Skeletal muscle tissue (tissue), 5 donors: ENCODE data around the gene FAM131B. TPM values are rescaled to one million over a fixed set of nuclear protein-coding genes. Genes with fewer than 3 reads are reported as not detected.

ENCODE experiments used
- H3K27ac ChIP-seq: one replicate; pipeline ENCODE4 v1.7.0; 2013; ENCODE audit warnings: mild to moderate bottlenecking, low read depth, low read length, inconsistent platforms
- H3K27me3 ChIP-seq, 3 donors: one replicate each; pipeline ENCODE4 v1.7.0; 2013; ENCODE audit warnings: low read length in 3 of 3; ENCODE audit not compliant: control insufficient read depth in 3 of 3, insufficient read depth in 3 of 3
- H3K36me3 ChIP-seq, 3 donors: one replicate each; pipeline ENCODE4 v1.7.0; 2013; ENCODE audit warnings: low read length in 3 of 3; ENCODE audit not compliant: control insufficient read depth in 3 of 3, insufficient read depth in 3 of 3
- H3K4me1 ChIP-seq, 3 donors: one replicate each; pipeline ENCODE4 v1.7.0; 2013; ENCODE audit warnings: low read length in 3 of 3, mild to moderate bottlenecking in 3 of 3; ENCODE audit not compliant: control insufficient read depth in 3 of 3, insufficient read depth in 3 of 3
- H3K4me3 ChIP-seq, 3 donors: one replicate each; pipeline ENCODE4 v1.7.0; 2013; ENCODE audit warnings: low read length in 3 of 3
- H3K9ac ChIP-seq, 3 donors: one replicate each; pipeline ENCODE4 v1.7.0; 2013; ENCODE audit warnings: low read length in 3 of 3, mild to moderate bottlenecking in 3 of 3, moderate library complexity in 2 of 3, low read depth in 1 of 3
- H3K9me3 ChIP-seq, 3 donors: one replicate each; pipeline ENCODE4 v1.7.0; 2013; ENCODE audit warnings: low read length in 3 of 3; ENCODE audit not compliant: control insufficient read depth in 3 of 3
- small RNA-seq: library from RNA; depleted of rRNA; stranded (forward); fragments of <200 nt; gene quantifications from one replicate; pipeline ENCODE3, GENCODE V24; 2014
- total RNA-seq: library from RNA; depleted of rRNA; stranded (reverse); fragments of >200 nt; gene quantifications from one replicate; pipeline ENCODE4 v1.2.3, GENCODE V29; 2014
- donor health status: Osteomylitis.

FAM131B gene
- total RNA-seq, 1 donor from 2014 or later = 1.0 TPM

GRCh38 chr7:143308632-143309031, 53.9 kb downstream of the FAM131B start:
- H3K4me3 ChIP-seq = no peak overlapping the region
- H3K27me3 ChIP-seq = no peaks in the 10 kb centered on the region
- peaks cover 9 to 11% (median 11%) of the 10 kb centered on the region in 3 donors for H3K4me1 ChIP-seq
- peak overlapping the region; percentile 54 for H3K27ac ChIP-seq
- H3K9me3 ChIP-seq = no peaks in the 10 kb centered on the region
- H3K9ac ChIP-seq = peak overlapping the region in 2 of 3 donors; percentile 29 to 57
- H3K36me3 ChIP-seq = peaks cover 23 to 35% (median 32%) of the 10 kb centered on the region in 3 donors

- peaks cover 9 to 11% (median 11%) of the 10 kb centered on the region in 3 donors for H3K4me1 ChIP-seq
- no peak overlapping the region for H3K4me3 ChIP-seq
- H3K27ac ChIP-seq = no peak overlapping the region
- no peaks in the 10 kb centered on the region for H3K9me3 ChIP-seq
- H3K9ac ChIP-seq = no peak overlapping the region
- peaks cover 38 to 63% (median 57%) of the 10 kb centered on the region in 3 donors for H3K36me3 ChIP-seq
- H3K27me3 ChIP-seq = no peaks in the 10 kb centered on the region
These were observed 57.0 kb downstream of the FAM131B start for GRCh38 chr7:143305423-143306070.

- Histone ChIP-seq H3K27ac (no peak overlapping the region), H3K4me1 (peaks cover 9 to 11% (median 11%) of the 10 kb centered on the region in 3 donors), H3K36me3 (peaks cover 44 to 70% (median 63%) of the 10 kb centered on the region in 3 donors), H3K27me3 (no peaks in the 10 kb centered on the region), H3K4me3 (no peak overlapping the region), H3K9ac (no peak overlapping the region), H3K9me3 (no peaks in the 10 kb centered on the region)
These were observed 57.6 kb downstream of the FAM131B start for GRCh38 chr7:143304938-143305337.

- no peak overlapping the region for H3K27ac ChIP-seq
- no peak overlapping the region for H3K4me3 ChIP-seq
- H3K4me1 ChIP-seq = peaks cover 5 to 13% (median 7%) of the 10 kb centered on the region in 3 donors
- H3K27me3 ChIP-seq = no peaks in the 10 kb centered on the region
- no peaks in the 10 kb centered on the region for H3K9me3 ChIP-seq
- peaks cover 49 to 74% (median 73%) of the 10 kb centered on the region in 3 donors for H3K36me3 ChIP-seq
- no peak overlapping the region for H3K9ac ChIP-seq
These were observed 58.8 kb downstream of the FAM131B start for GRCh38 chr7:143303733-143304132.

Small RNA genes lying within 50 kb of the gene (small RNA-seq; reads per million reads assigned to genes)
- gene MIR6892 = 0.23 reads per million, percentile 10 among the genes with 10 or more reads in this experiment

Other genes with a start within 250 kb of the FAM131B start
- gene PIP, start 230.6 kb downstream of the FAM131B start, total RNA-seq = not detected
- not detected for gene TAS2R39, start 179.3 kb downstream of the FAM131B start, total RNA-seq
- gene TAS2R40, start 140.7 kb downstream of the FAM131B start, total RNA-seq = not detected
- gene GSTK1, start 99.3 kb downstream of the FAM131B start, total RNA-seq = 61.6 TPM
- gene TMEM139, start 77.8 kb downstream of the FAM131B start, total RNA-seq = 1.0 TPM
- 9.4 TPM for gene CASP2, start 74.4 kb downstream of the FAM131B start, total RNA-seq
- 4.7 TPM for gene CLCN1, start 46.6 kb downstream of the FAM131B start, total RNA-seq
- 17.7 TPM for gene ZYX, start 18.6 kb upstream of the FAM131B start, total RNA-seq
- 0.52 TPM for gene EPHA1, start 46.1 kb upstream of the FAM131B start, total RNA-seq
- not detected for gene TAS2R60, start 80.7 kb upstream of the FAM131B start, total RNA-seq
- not detected for gene TAS2R41, start 115.2 kb upstream of the FAM131B start, total RNA-seq
- gene CTAGE15, start 209.1 kb upstream of the FAM131B start, total RNA-seq = under 0.01 TPM